ENCODE data around the gene ZCWPW2. TPM values are rescaled to one million over a fixed set of nuclear protein-coding genes. Genes with fewer than 3 reads are reported as not detected.

Gene ZCWPW2
- total RNA-seq, 1 donor from 2014 or later: 0.30 TPM

DNA sequence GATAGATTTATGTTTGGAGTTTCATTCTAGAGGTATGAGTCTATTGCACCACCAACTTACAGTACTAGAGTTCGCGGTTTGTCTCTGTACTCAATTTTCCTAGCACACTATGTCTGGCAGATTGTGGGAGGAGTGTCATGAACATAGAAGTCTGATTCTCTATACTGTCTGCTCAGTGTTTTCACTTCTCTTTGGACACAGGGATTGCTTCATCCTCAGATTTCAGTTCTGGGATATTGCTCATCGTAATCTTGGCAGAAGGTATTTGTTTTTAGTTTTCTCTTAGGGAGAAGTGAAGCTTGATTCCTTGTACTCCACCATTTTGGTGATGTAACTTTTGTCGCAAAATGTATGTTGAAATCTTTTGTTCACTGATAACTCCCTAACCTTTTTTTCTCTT, 27.9 kb downstream of the ZCWPW2 start:
- H3K27me3 Mint-ChIP-seq (ENCODE audit: low read depth): no peaks in the 10 kb centered on the region
- peaks cover 9% of the 10 kb centered on the region for H3K9me3 Mint-ChIP-seq
- no peak overlapping the region for H3K27ac Mint-ChIP-seq (ENCODE audit: unreplicated experiment)
- no peaks in the 10 kb centered on the region for H3K4me1 Mint-ChIP-seq
- H3K36me3 Mint-ChIP-seq (ENCODE audit: low read depth): peaks cover 5% of the 10 kb centered on the region
- H3K4me3 Mint-ChIP-seq: no peak overlapping the region
- no peak for DNase-seq (ENCODE audit: low read depth, low spot score)
- TF ChIP-seq, protein P1, sequence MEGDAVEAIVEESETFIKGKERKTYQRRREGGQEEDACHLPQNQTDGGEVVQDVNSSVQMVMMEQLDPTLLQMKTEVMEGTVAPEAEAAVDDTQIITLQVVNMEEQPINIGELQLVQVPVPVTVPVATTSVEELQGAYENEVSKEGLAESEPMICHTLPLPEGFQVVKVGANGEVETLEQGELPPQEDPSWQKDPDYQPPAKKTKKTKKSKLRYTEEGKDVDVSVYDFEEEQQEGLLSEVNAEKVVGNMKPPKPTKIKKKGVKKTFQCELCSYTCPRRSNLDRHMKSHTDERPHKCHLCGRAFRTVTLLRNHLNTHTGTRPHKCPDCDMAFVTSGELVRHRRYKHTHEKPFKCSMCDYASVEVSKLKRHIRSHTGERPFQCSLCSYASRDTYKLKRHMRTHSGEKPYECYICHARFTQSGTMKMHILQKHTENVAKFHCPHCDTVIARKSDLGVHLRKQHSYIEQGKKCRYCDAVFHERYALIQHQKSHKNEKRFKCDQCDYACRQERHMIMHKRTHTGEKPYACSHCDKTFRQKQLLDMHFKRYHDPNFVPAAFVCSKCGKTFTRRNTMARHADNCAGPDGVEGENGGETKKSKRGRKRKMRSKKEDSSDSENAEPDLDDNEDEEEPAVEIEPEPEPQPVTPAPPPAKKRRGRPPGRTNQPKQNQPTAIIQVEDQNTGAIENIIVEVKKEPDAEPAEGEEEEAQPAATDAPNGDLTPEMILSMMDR (conservative IDR thresholded peaks at IDR 0.05): no peak

- TF ChIP-seq, protein P1 (conservative IDR thresholded peaks at IDR 0.05): no peak
- H3K36me3 Mint-ChIP-seq (ENCODE audit: low read depth): peaks cover 2% of the 10 kb centered on the region
- no peak overlapping the region for H3K27ac Mint-ChIP-seq (ENCODE audit: unreplicated experiment)
- H3K4me1 Mint-ChIP-seq: no peaks in the 10 kb centered on the region
- no peak overlapping the region for H3K4me3 Mint-ChIP-seq
- peaks cover 3% of the 10 kb centered on the region for H3K9me3 Mint-ChIP-seq
- H3K27me3 Mint-ChIP-seq (ENCODE audit: low read depth): no peaks in the 10 kb centered on the region
- DNase-seq (ENCODE audit: low read depth, low spot score): no peak
These were observed 37.5 kb downstream of the ZCWPW2 start for GRCh38 chr3:28386049-28386448.

DNA sequence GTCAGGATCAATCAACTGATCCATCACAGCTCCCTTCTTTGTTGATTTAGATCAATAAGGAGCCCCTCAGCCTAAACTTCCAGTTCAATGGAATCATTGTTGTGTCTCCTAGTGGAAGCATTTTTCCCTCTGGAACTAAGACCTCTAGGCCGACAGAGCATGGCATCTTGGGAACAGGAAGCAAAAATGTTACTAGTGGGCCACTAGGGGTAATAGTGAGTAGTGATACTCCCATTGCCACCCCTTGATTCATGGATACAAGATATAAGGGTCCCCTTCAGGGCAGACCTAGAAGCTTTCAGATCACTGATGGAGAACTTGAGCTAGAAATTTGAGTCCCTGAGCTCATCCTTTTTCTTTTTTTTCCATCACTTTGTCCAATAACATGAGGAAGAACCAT, 40.5 kb downstream of the ZCWPW2 start:
- Mint-ChIP-seq H3K9me3 (peaks cover 16% of the 10 kb centered on the region), H3K27ac (ENCODE audit: unreplicated experiment) (no peak overlapping the region), H3K27me3 (ENCODE audit: low read depth) (no peaks in the 10 kb centered on the region)

DNA sequence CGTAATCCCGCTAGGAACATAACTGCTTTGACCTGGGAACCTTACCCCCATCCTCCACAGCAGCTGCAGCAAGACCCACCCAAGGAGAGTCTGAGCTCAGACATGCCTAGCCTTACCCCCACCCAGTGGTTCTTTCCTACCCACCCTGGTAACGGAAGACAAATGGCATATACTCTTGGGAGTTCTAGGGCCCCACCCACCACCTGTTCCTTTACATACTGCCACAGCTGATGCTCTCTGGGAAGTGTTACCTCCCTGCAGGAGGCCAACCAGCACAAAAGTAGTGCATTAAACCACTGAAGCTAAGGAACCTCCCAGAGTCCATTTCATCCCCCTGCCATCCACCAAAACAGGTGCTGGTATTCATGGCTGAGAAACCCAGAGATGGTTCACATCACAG, 50.7 kb downstream of the ZCWPW2 start:
- Mint-ChIP-seq H3K9me3 (peaks cover 21% of the 10 kb centered on the region), H3K27me3 (ENCODE audit: low read depth) (no peaks in the 10 kb centered on the region), H3K27ac (ENCODE audit: unreplicated experiment) (no peak overlapping the region), H3K4me1 (no peaks in the 10 kb centered on the region), H3K4me3 (no peak overlapping the region), H3K36me3 (ENCODE audit: low read depth) (peaks cover 14% of the 10 kb centered on the region)
- TF ChIP-seq, protein P1 (conservative IDR thresholded peaks at IDR 0.05): no peak
- DNase-seq (ENCODE audit: low read depth, low spot score): no peak

More for the DNA sequence above, 40.5 kb downstream of the ZCWPW2 start:
- DNase-seq (ENCODE audit: low read depth, low spot score): no peak
- no peak overlapping the region for H3K4me3 Mint-ChIP-seq
- TF ChIP-seq, protein P1 (conservative IDR thresholded peaks at IDR 0.05): no peak
- H3K4me1 Mint-ChIP-seq: no peaks in the 10 kb centered on the region
- H3K36me3 Mint-ChIP-seq (ENCODE audit: low read depth): peaks cover 10% of the 10 kb centered on the region

DNA sequence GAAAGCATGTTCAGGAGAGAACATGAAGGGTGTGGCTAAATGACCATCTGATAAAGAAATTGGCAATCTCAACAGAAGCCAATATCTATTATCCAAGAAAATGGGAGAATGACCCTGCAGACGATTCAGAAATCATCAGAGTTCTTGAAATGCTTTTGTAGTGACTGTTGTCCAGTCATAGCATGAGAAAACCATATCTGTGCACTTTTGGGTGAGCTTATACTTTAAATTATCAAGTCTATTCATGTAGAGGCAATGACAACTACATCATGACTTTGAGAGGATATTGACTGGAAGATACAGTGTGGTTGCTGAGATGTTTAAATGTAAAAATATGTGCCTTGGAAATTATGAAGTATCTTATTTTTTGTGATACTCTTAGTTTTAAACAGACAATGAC, 57.7 kb downstream of the ZCWPW2 start:
- H3K36me3 Mint-ChIP-seq (ENCODE audit: low read depth): peaks cover 6% of the 10 kb centered on the region
- no peak overlapping the region for H3K27ac Mint-ChIP-seq (ENCODE audit: unreplicated experiment)
- no peak overlapping the region for H3K4me3 Mint-ChIP-seq
- no peaks in the 10 kb centered on the region for H3K27me3 Mint-ChIP-seq (ENCODE audit: low read depth)
- H3K9me3 Mint-ChIP-seq: peaks cover 23% of the 10 kb centered on the region
- DNase-seq (ENCODE audit: low read depth, low spot score): no peak
- TF ChIP-seq, protein P1 (conservative IDR thresholded peaks at IDR 0.05): no peak
- no peaks in the 10 kb centered on the region for H3K4me1 Mint-ChIP-seq

DNA sequence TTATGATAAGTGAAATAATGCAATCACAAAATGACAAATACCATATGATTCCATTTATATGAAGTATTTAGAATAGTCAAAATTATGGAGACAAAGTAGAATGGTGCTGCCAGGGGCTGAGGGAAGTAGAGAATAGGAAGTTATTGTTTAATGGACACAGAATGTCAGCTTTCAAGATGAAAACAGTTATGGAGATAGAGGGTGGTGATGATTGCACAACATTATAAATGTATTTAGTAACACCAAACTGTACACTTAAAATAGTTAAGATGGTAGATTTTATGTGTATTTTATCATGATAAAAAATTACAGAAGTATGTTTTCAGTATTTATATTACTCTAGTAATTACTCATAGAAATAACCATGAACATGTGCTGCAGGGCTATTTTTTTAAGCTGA, 100.9 kb downstream of the ZCWPW2 start:
- no peak for DNase-seq (ENCODE audit: low read depth, low spot score)
- H3K4me1 Mint-ChIP-seq: no peaks in the 10 kb centered on the region
- H3K27me3 Mint-ChIP-seq (ENCODE audit: low read depth): no peaks in the 10 kb centered on the region
- peaks cover 14% of the 10 kb centered on the region for H3K9me3 Mint-ChIP-seq
- no peak overlapping the region for H3K4me3 Mint-ChIP-seq
- H3K27ac Mint-ChIP-seq (ENCODE audit: unreplicated experiment): no peak overlapping the region
- TF ChIP-seq, protein P1 (conservative IDR thresholded peaks at IDR 0.05): no peak
- peaks cover 6% of the 10 kb centered on the region for H3K36me3 Mint-ChIP-seq (ENCODE audit: low read depth)
